Measurements from ENCODE around the gene ACOXL.
"Not testable (repeated sequence)": the region's sequence is repeated elsewhere in the genome, so short reads cannot be mapped to it uniquely, and the experiment has no call there.

The ACOXL gene

GRCh38 chr2:111066062-111066593 is 333.8 kb downstream of the ACOXL start:
- no peak overlapping the region for H3K9ac ChIP-seq (ENCODE audit: low read length)
- H3K4me1 ChIP-seq (ENCODE audit: control insufficient read depth, insufficient read depth, low read length), result peaks cover 2% of the 10 kb centered on the region
- H3K36me3 ChIP-seq (ENCODE audit: control insufficient read depth, insufficient read depth, low read length, severe bottlenecking), result no peaks in the 10 kb centered on the region
- no peak overlapping the region for H3K4me3 ChIP-seq (ENCODE audit: low read length)
- H3K9me3 ChIP-seq (ENCODE audit: control insufficient read depth, low read length), result no peaks in the 10 kb centered on the region
- H3K27me3 ChIP-seq (replicated peaks; ENCODE audit: control insufficient read depth, insufficient read depth, low read length), result peaks cover 4% of the 10 kb centered on the region
- no peak for DNase-seq (ENCODE audit: low read depth)

GRCh38 chr2:111068435-111069058 is 336.2 kb downstream of the ACOXL start:
- DNase-seq (ENCODE audit: low read depth), result no peak
- no peak overlapping the region for H3K9ac ChIP-seq (ENCODE audit: low read length)
- H3K36me3 ChIP-seq (ENCODE audit: control insufficient read depth, insufficient read depth, low read length, severe bottlenecking), result no peaks in the 10 kb centered on the region
- peaks cover 4% of the 10 kb centered on the region for H3K27me3 ChIP-seq (replicated peaks; ENCODE audit: control insufficient read depth, insufficient read depth, low read length)
- no peaks in the 10 kb centered on the region for H3K9me3 ChIP-seq (ENCODE audit: control insufficient read depth, low read length)
- peaks cover 19% of the 10 kb centered on the region for H3K4me1 ChIP-seq (ENCODE audit: control insufficient read depth, insufficient read depth, low read length)
- no peak overlapping the region for H3K4me3 ChIP-seq (ENCODE audit: low read length)

- no peak overlapping the region for H3K9ac ChIP-seq (ENCODE audit: low read length)
- H3K36me3 ChIP-seq (ENCODE audit: control insufficient read depth, insufficient read depth, low read length, severe bottlenecking), result no peaks in the 10 kb centered on the region
- DNase-seq (ENCODE audit: low read depth), result no peak
- H3K27me3 ChIP-seq (replicated peaks; ENCODE audit: control insufficient read depth, insufficient read depth, low read length), result peaks cover 4% of the 10 kb centered on the region
- peaks cover 2% of the 10 kb centered on the region for H3K9me3 ChIP-seq (ENCODE audit: control insufficient read depth, low read length)
- peaks cover 19% of the 10 kb centered on the region for H3K4me1 ChIP-seq (ENCODE audit: control insufficient read depth, insufficient read depth, low read length)
- no peak overlapping the region for H3K4me3 ChIP-seq (ENCODE audit: low read length)
Measured at GRCh38 chr2:111069722-111070121, 337.3 kb downstream of the ACOXL start.

GRCh38 chr2:111071600-111072171 is 339.3 kb downstream of the ACOXL start:
- peak; percentile 73 for DNase-seq (ENCODE audit: low read depth)
- Histone ChIP-seq H3K4me3 (ENCODE audit: low read length) (peak overlapping the region; percentile 27), H3K4me1 (ENCODE audit: control insufficient read depth, insufficient read depth, low read length) (peaks cover 19% of the 10 kb centered on the region)

GRCh38 chr2:111072220-111072871 is 340.0 kb downstream of the ACOXL start:
- no peaks in the 10 kb centered on the region for H3K27me3 ChIP-seq (replicated peaks; ENCODE audit: control insufficient read depth, insufficient read depth, low read length)
- peaks cover 19% of the 10 kb centered on the region for H3K4me1 ChIP-seq (ENCODE audit: control insufficient read depth, insufficient read depth, low read length)
- peak overlapping the region; percentile 27 for H3K4me3 ChIP-seq (ENCODE audit: low read length)
- H3K36me3 ChIP-seq (ENCODE audit: control insufficient read depth, insufficient read depth, low read length, severe bottlenecking), result no peaks in the 10 kb centered on the region
- no peak overlapping the region for H3K9ac ChIP-seq (ENCODE audit: low read length)
- peaks cover 16% of the 10 kb centered on the region for H3K9me3 ChIP-seq (ENCODE audit: control insufficient read depth, low read length)
- DNase-seq (ENCODE audit: low read depth), result peak; percentile 85

More at GRCh38 chr2:111071600-111072171, 339.3 kb downstream of the ACOXL start:
- Histone ChIP-seq H3K9me3 (ENCODE audit: control insufficient read depth, low read length) (peaks cover 16% of the 10 kb centered on the region), H3K9ac (ENCODE audit: low read length) (no peak overlapping the region), H3K27me3 (replicated peaks; ENCODE audit: control insufficient read depth, insufficient read depth, low read length) (no peaks in the 10 kb centered on the region), H3K36me3 (ENCODE audit: control insufficient read depth, insufficient read depth, low read length, severe bottlenecking) (no peaks in the 10 kb centered on the region)

GRCh38 chr2:111082659-111083058 is 350.3 kb downstream of the ACOXL start:
- H3K4me3 ChIP-seq (ENCODE audit: low read length); H3K36me3 ChIP-seq (ENCODE audit: control insufficient read depth, insufficient read depth, low read length, severe bottlenecking); H3K9ac ChIP-seq (ENCODE audit: low read length); H3K4me1 ChIP-seq (ENCODE audit: control insufficient read depth, insufficient read depth, low read length); DNase-seq (ENCODE audit: low read depth): not testable (repeated sequence)
- Histone ChIP-seq H3K9me3 (ENCODE audit: control insufficient read depth, low read length) (peaks cover 21% of the 10 kb centered on the region), H3K27me3 (replicated peaks; ENCODE audit: control insufficient read depth, insufficient read depth, low read length) (peaks cover 18% of the 10 kb centered on the region)

GRCh38 chr2:111091811-111092211 is 359.4 kb downstream of the ACOXL start:
- Histone ChIP-seq H3K4me3 (ENCODE audit: low read length) (no peak overlapping the region), H3K27me3 (replicated peaks; ENCODE audit: control insufficient read depth, insufficient read depth, low read length) (peaks cover 32% of the 10 kb centered on the region), H3K4me1 (ENCODE audit: control insufficient read depth, insufficient read depth, low read length) (no peaks in the 10 kb centered on the region), H3K36me3 (ENCODE audit: control insufficient read depth, insufficient read depth, low read length, severe bottlenecking) (no peaks in the 10 kb centered on the region), H3K9ac (ENCODE audit: low read length) (no peak overlapping the region), H3K9me3 (ENCODE audit: control insufficient read depth, low read length) (no peaks in the 10 kb centered on the region)
- no peak for DNase-seq (ENCODE audit: low read depth)

- no peaks in the 10 kb centered on the region for H3K4me1 ChIP-seq (ENCODE audit: control insufficient read depth, insufficient read depth, low read length)
- DNase-seq (ENCODE audit: low read depth), result no peak
- H3K9ac ChIP-seq (ENCODE audit: low read length), result no peak overlapping the region
- H3K27me3 ChIP-seq (replicated peaks; ENCODE audit: control insufficient read depth, insufficient read depth, low read length), result peaks cover 38% of the 10 kb centered on the region
- H3K9me3 ChIP-seq (ENCODE audit: control insufficient read depth, low read length), result no peaks in the 10 kb centered on the region
- no peak overlapping the region for H3K4me3 ChIP-seq (ENCODE audit: low read length)
- H3K36me3 ChIP-seq (ENCODE audit: control insufficient read depth, insufficient read depth, low read length, severe bottlenecking), result no peaks in the 10 kb centered on the region
Measured at GRCh38 chr2:111094691-111095090, 362.3 kb downstream of the ACOXL start.

GRCh38 chr2:111095434-111095833 is 363.1 kb downstream of the ACOXL start:
- peaks cover 31% of the 10 kb centered on the region for H3K27me3 ChIP-seq (replicated peaks; ENCODE audit: control insufficient read depth, insufficient read depth, low read length)
- H3K9me3 ChIP-seq (ENCODE audit: control insufficient read depth, low read length), result no peaks in the 10 kb centered on the region
- no peaks in the 10 kb centered on the region for H3K4me1 ChIP-seq (ENCODE audit: control insufficient read depth, insufficient read depth, low read length)
- no peaks in the 10 kb centered on the region for H3K36me3 ChIP-seq (ENCODE audit: control insufficient read depth, insufficient read depth, low read length, severe bottlenecking)
- no peak overlapping the region for H3K4me3 ChIP-seq (ENCODE audit: low read length)
- no peak overlapping the region for H3K9ac ChIP-seq (ENCODE audit: low read length)
- DNase-seq (ENCODE audit: low read depth), result no peak

- Histone ChIP-seq H3K9ac (ENCODE audit: low read length) (no peak overlapping the region), H3K4me1 (ENCODE audit: control insufficient read depth, insufficient read depth, low read length) (no peaks in the 10 kb centered on the region), H3K4me3 (ENCODE audit: low read length) (no peak overlapping the region), H3K36me3 (ENCODE audit: control insufficient read depth, insufficient read depth, low read length, severe bottlenecking) (no peaks in the 10 kb centered on the region), H3K9me3 (ENCODE audit: control insufficient read depth, low read length) (no peaks in the 10 kb centered on the region), H3K27me3 (replicated peaks; ENCODE audit: control insufficient read depth, insufficient read depth, low read length) (peaks cover 15% of the 10 kb centered on the region)
- no peak for DNase-seq (ENCODE audit: low read depth)
Measured at GRCh38 chr2:111099402-111099801, 367.0 kb downstream of the ACOXL start.

GRCh38 chr2:111100087-111100764 is 367.9 kb downstream of the ACOXL start:
- no peak overlapping the region for H3K9ac ChIP-seq (ENCODE audit: low read length)
- DNase-seq (ENCODE audit: low read depth), result no peak

More at GRCh38 chr2:111100087-111100764, 367.9 kb downstream of the ACOXL start:
- H3K36me3 ChIP-seq (ENCODE audit: control insufficient read depth, insufficient read depth, low read length, severe bottlenecking), result no peaks in the 10 kb centered on the region
- no peaks in the 10 kb centered on the region for H3K9me3 ChIP-seq (ENCODE audit: control insufficient read depth, low read length)
- no peak overlapping the region for H3K4me3 ChIP-seq (ENCODE audit: low read length)
- peaks cover 12% of the 10 kb centered on the region for H3K27me3 ChIP-seq (replicated peaks; ENCODE audit: control insufficient read depth, insufficient read depth, low read length)
- no peaks in the 10 kb centered on the region for H3K4me1 ChIP-seq (ENCODE audit: control insufficient read depth, insufficient read depth, low read length)

All from adipocyte (in vitro differentiated cells).